GM23338 (cell line): ENCODE measurements around the gene PTGS1. TPM values are rescaled to one million over a fixed set of nuclear protein-coding genes. Genes with fewer than 3 reads are reported as not detected.

Experiments used
- ATAC-seq: fragments of 200-7000 bp; cut with Tn5 transposase; 3 replicates; pipeline ENCODE4 v1.9.1; 2020
- DNase-seq: peaks from one replicate; pipeline ENCODE4 v3.0.0-alpha.2; 2015; ENCODE audit warnings: low spot score
- H2AFZ ChIP-seq: fragments of 200-600 bp; sonication (generic); 2 replicates; pipeline ENCODE4 v1.8.0; 2016; ENCODE audit warnings: antibody characterized with exemption, mild to moderate bottlenecking, moderate library complexity
- H3F3A ChIP-seq: fragments of 200-600 bp; sonication (generic); replicated peaks from 2 replicates; pipeline ENCODE4 v1.8.0; 2017; ENCODE audit warnings: antibody characterized with exemption, mixed run types, low read depth
- H3K27ac ChIP-seq: fragments of 200-600 bp; sonication (generic); 2 replicates; pipeline ENCODE4 v1.6.1; 2016; ENCODE audit warnings: low read depth
- H3K27me3 ChIP-seq: fragments of 200-600 bp; sonication (generic); 2 replicates; pipeline ENCODE4 v1.8.0; 2016; ENCODE audit warnings: mild to moderate bottlenecking, mixed run types, moderate library complexity; ENCODE audit not compliant: insufficient read depth
- H3K36me3 ChIP-seq: fragments of 200-600 bp; sonication (generic); 2 replicates; pipeline ENCODE4 v1.8.0; 2016; ENCODE audit warnings: mild to moderate bottlenecking; ENCODE audit not compliant: insufficient read depth
- H3K4me1 ChIP-seq: fragments of 200-600 bp; sonication (generic); 2 replicates; pipeline ENCODE4 v1.8.0; 2016; ENCODE audit warnings: mild to moderate bottlenecking, moderate library complexity; ENCODE audit not compliant: insufficient read depth
- H3K4me2 ChIP-seq: fragments of 200-600 bp; sonication (generic); 2 replicates; pipeline ENCODE4 v1.7.1; 2017; ENCODE audit warnings: mixed run types
- H3K4me3 ChIP-seq: fragments of 200-600 bp; sonication (generic); 2 replicates; pipeline ENCODE4 v1.6.1; 2016; ENCODE audit warnings: mixed run types
- H3K79me2 ChIP-seq: fragments of 200-600 bp; sonication (generic); replicated peaks from 2 replicates; pipeline ENCODE4 v1.8.0; 2017; ENCODE audit warnings: mild to moderate bottlenecking; ENCODE audit not compliant: insufficient read depth
- H3K9me2 ChIP-seq: fragments of 200-600 bp; sonication (generic); 2 replicates; pipeline ENCODE4 v1.8.0; 2017; ENCODE audit not compliant: insufficient read depth
- H4K20me1 ChIP-seq: fragments of 200-600 bp; sonication (generic); replicated peaks from 2 replicates; pipeline ENCODE4 v1.8.0; 2017; ENCODE audit warnings: mild to moderate bottlenecking; ENCODE audit not compliant: insufficient read depth
- H3K27ac Mint-ChIP-seq: 2 replicates; pipeline ENCODE4 v1.8.0; 2020; ENCODE audit warnings: inconsistent platforms, mild to moderate bottlenecking, moderate library complexity, mixed read lengths
- H3K27me3 Mint-ChIP-seq: 3 replicates; pipeline ENCODE4 v1.8.0; 2022; ENCODE audit warnings: low read depth, mild to moderate bottlenecking, moderate library complexity, mixed read lengths, inconsistent platforms; ENCODE audit not compliant: insufficient read depth, poor library complexity
- H3K36me3 Mint-ChIP-seq: 3 replicates; pipeline ENCODE4 v1.8.0; 2021; ENCODE audit warnings: low read depth, mild to moderate bottlenecking, inconsistent platforms, moderate library complexity, mixed read lengths
- H3K4me1 Mint-ChIP-seq: 3 replicates; pipeline ENCODE4 v1.8.0; 2020; ENCODE audit warnings: mild to moderate bottlenecking, inconsistent platforms, mixed read lengths
- H3K4me3 Mint-ChIP-seq: 3 replicates; pipeline ENCODE4 v1.8.0; 2021; ENCODE audit warnings: moderate library complexity, mild to moderate bottlenecking, inconsistent platforms, mixed read lengths
- H3K9me3 Mint-ChIP-seq: 3 replicates; pipeline ENCODE4 v1.8.0; 2020; ENCODE audit warnings: moderate library complexity, mild to moderate bottlenecking, inconsistent platforms, mixed read lengths
- CTCF ChIP-seq, 2 experiments: fragments of 200-600 bp in 1 of 2; sonication (generic) in 1 of 2; conservative IDR thresholded peaks; 2 replicates each; pipeline versions ENCODE4 v1.5.1 to v1.6.1; 2016 to 2017; ENCODE audit warnings: antibody characterized with exemption in 2 of 2, low read depth in 2 of 2, mild to moderate bottlenecking in 2 of 2, moderate library complexity in 1 of 2
- EZH2phosphoT487 ChIP-seq: fragments of 200-600 bp; sonication (generic); IDR thresholded peaks from one replicate; pipeline ENCODE4 v1.8.1; 2018; ENCODE audit warnings: antibody characterized with exemption; ENCODE audit not compliant: unreplicated experiment
- JUNB ChIP-seq: IDR thresholded peaks from one replicate; pipeline ENCODE4 v1.6.1; 2016; ENCODE audit warnings: antibody characterized with exemption; ENCODE audit not compliant: unreplicated experiment
- POLR2AphosphoS5 ChIP-seq: IDR thresholded peaks from 2 replicates; pipeline ENCODE4 v1.6.1; 2016; ENCODE audit warnings: antibody characterized with exemption, low read depth
- REST ChIP-seq: IDR thresholded peaks from one replicate; pipeline ENCODE4 v1.6.1; 2018; ENCODE audit warnings: antibody characterized with exemption; ENCODE audit not compliant: unreplicated experiment
- STAT1 ChIP-seq: IDR thresholded peaks from one replicate; pipeline ENCODE4 v1.6.1; 2016; ENCODE audit warnings: antibody characterized with exemption; ENCODE audit not compliant: unreplicated experiment
- ZNF114 ChIP-seq: fragments of 250-450 bp; sonication (Bioruptor Pico); IDR thresholded peaks from 2 replicates; pipeline ENCODE4 v1.5.0; 2020; ENCODE audit warnings: mild to moderate bottlenecking, moderate library complexity
- polyA plus RNA-seq: library from polyadenylated mRNA; unstranded; fragments of >200 nt; fragmentation: Nextera tagmentation; extraction: Ambion mirVana; gene quantifications from 2 replicates; pipeline ENCODE4 v1.2.1, GENCODE V29; 2016
- total RNA-seq: library from RNA; depleted of rRNA; stranded (reverse); fragments of >200 nt; shearing (Covaris generic); gene quantifications from 2 replicates; pipeline ENCODE4 v1.2.3, GENCODE V29; 2014

Gene PTGS1
- total and polyA plus RNA-seq, 2 experiments from 2014 or later: 0.48 to 1.3 TPM

GRCh38 chr9:122418016-122418415, 47.2 kb downstream of the PTGS1 start (continued):
- TF ChIP-seq ZNF114 (CRISPR knock-in tag) (no peak), JUNB (no peak), STAT1 (no peak)

GRCh38 chr9:122420315-122420714, 49.5 kb downstream of the PTGS1 start:
- Histone ChIP-seq H3K27me3 (no peaks in the 10 kb centered on the region), H3K36me3 (no peaks in the 10 kb centered on the region; the same call in 1 of the 2 replicates), H3K4me2 (no peak overlapping the region), H3K79me2 (no peaks in the 10 kb centered on the region), H2AFZ (no peak overlapping the region), H3F3A (no peaks in the 10 kb centered on the region), H3K4me3 (no peak overlapping the region), H3K9me2 (peaks cover 7% of the 10 kb centered on the region; the same call in 1 of the 2 replicates), H3K27ac (no peak overlapping the region), H4K20me1 (no peaks in the 10 kb centered on the region), H3K4me1 (no peaks in the 10 kb centered on the region)
- Mint-ChIP-seq H3K4me3 (no peak overlapping the region), H3K4me1 (no peaks in the 10 kb centered on the region), H3K36me3 (peaks cover 28% of the 10 kb centered on the region), H3K27me3 (no peaks in the 10 kb centered on the region), H3K9me3 (peaks cover 89% of the 10 kb centered on the region), H3K27ac (no peak overlapping the region)
- ATAC-seq (no peak), DNase-seq (peak; percentile 18)
- TF ChIP-seq STAT1: no peak
- no peak for TF ChIP-seq REST
- TF ChIP-seq EZH2phosphoT487: no peak
- TF ChIP-seq ZNF114 (CRISPR knock-in tag): no peak

- no peak overlapping the region for H3K27ac ChIP-seq
- no peaks in the 10 kb centered on the region for H3K79me2 ChIP-seq
- H3K4me3 ChIP-seq: no peak overlapping the region
- H3K4me1 ChIP-seq: no peaks in the 10 kb centered on the region
- no peaks in the 10 kb centered on the region for H4K20me1 ChIP-seq
- DNase-seq (no peak), ATAC-seq (no peak)
- TF ChIP-seq CTCF (conservative IDR thresholded peaks at IDR 0.05; ENCODE audit: low read depth in 2 of 2) (no peak), JUNB (no peak), POLR2AphosphoS5 (no peak)
- no peak overlapping the region for H2AFZ ChIP-seq
- peaks cover 7% of the 10 kb centered on the region; the same call in 1 of the 2 replicates for H3K9me2 ChIP-seq
- H3K4me2 ChIP-seq: no peak overlapping the region
- Mint-ChIP-seq H3K27me3 (peaks cover 6% of the 10 kb centered on the region), H3K36me3 (peaks cover 17% of the 10 kb centered on the region), H3K4me1 (no peaks in the 10 kb centered on the region), H3K4me3 (no peak overlapping the region), H3K27ac (no peak overlapping the region), H3K9me3 (peaks cover 89% of the 10 kb centered on the region)
- no peaks in the 10 kb centered on the region for H3K27me3 ChIP-seq
- no peaks in the 10 kb centered on the region for H3F3A ChIP-seq
- no peaks in the 10 kb centered on the region for H3K36me3 ChIP-seq
Measured at GRCh38 chr9:122425087-122425486, 54.3 kb downstream of the PTGS1 start.
